HEK293 (cell line): ENCODE results near the gene MORC4.

Experiments
- CTCF ChIA-PET: fragments of 350-600 bp; formaldehyde crosslinking; extraction: SDS; loops from one replicate; lab custom pipeline; 2021; ENCODE audit warnings: antibody characterized with exemption; lab: Yijun Ruan, JAX
- POLR2A ChIA-PET: fragments of 300-600 bp; formaldehyde crosslinking; extraction: SDS; loops from one replicate; lab custom pipeline; 2020; ENCODE audit warnings: antibody characterized with exemption, inconsistent platforms; lab: Yijun Ruan, JAX
- H3K27ac ChIP-seq: fragments of 200-500 bp; sonication (Bioruptor generic); 2 replicates; pipeline ENCODE4 v1.5.1; 2014; ENCODE audit warnings: low read depth, low read length, control low read depth, inconsistent platforms; ENCODE audit errors: extremely low read depth
- H3K36me3 ChIP-seq, 2 experiments: fragments of 200-500 bp in 1 of 2; sonication (Bioruptor generic) in 1 of 2; 1 replicate in 1 of 2; 2 replicates in 1 of 2; pipeline ENCODE4 v1.5.1; 2014 to 2017; ENCODE audit warnings: inconsistent platforms in 2 of 2, low read length in 2 of 2; ENCODE audit not compliant: control insufficient read depth in 2 of 2, insufficient read depth in 1 of 2
- H3K4me1 ChIP-seq: fragments of 200-500 bp; sonication (Bioruptor generic); 2 replicates; pipeline ENCODE4 v1.5.1; 2014; ENCODE audit warnings: mild to moderate bottlenecking, low read length, inconsistent platforms; ENCODE audit not compliant: control insufficient read depth, insufficient read depth
- H3K4me3 ChIP-seq: 2 replicates; pipeline ENCODE4 v1.5.1; 2011; ENCODE audit warnings: low read depth, mild to moderate bottlenecking, control low read depth, low read length, moderate library complexity
- H3K9me3 ChIP-seq: fragments of 200-500 bp; sonication (Bioruptor generic); 2 replicates; pipeline ENCODE4 v1.5.1; 2014; ENCODE audit warnings: low read depth, low read length, inconsistent platforms; ENCODE audit not compliant: control insufficient read depth, insufficient read depth
- ZBTB20 ChIP-seq: fragments of 450-650 bp; formaldehyde crosslinking; IDR thresholded peaks from 2 replicates; pipeline ENCODE4 v1.5.1; 2016; ENCODE audit warnings: missing biosample characterization, missing genetic modification characterization
- ZBTB7A ChIP-seq: fragments of 450-650 bp; formaldehyde crosslinking; IDR thresholded peaks from 2 replicates; pipeline ENCODE4 v1.5.1; 2016; ENCODE audit warnings: low read depth, missing biosample characterization, missing genetic modification characterization
- ZFP41 ChIP-seq: fragments of 450-650 bp; formaldehyde crosslinking; IDR thresholded peaks from 2 replicates; pipeline ENCODE4 v1.5.1; 2016; ENCODE audit warnings: missing biosample characterization, missing genetic modification characterization, borderline replicate concordance
- ZNF10 ChIP-seq: fragments of 450-650 bp; formaldehyde crosslinking; IDR thresholded peaks from 2 replicates; pipeline ENCODE4 v1.5.1; 2017; ENCODE audit warnings: missing biosample characterization, missing genetic modification characterization
- ZNF274 ChIP-seq, 2 experiments: fragments of 200-500 bp in 1 of 2; fragments of 450-650 bp in 1 of 2; sonication (Bioruptor generic) in 1 of 2; formaldehyde crosslinking in 1 of 2; IDR thresholded peaks; 2 replicates each; pipeline versions ENCODE4 v1.5.1 to v1.6.1; 2014 to 2016; ENCODE audit warnings: borderline replicate concordance in 1 of 2, inconsistent platforms in 1 of 2, low read length in 1 of 2, missing biosample characterization in 1 of 2, missing genetic modification characterization in 1 of 2
- ZNF302 ChIP-seq: fragments of 450-650 bp; formaldehyde crosslinking; IDR thresholded peaks from 2 replicates; pipeline ENCODE4 v1.5.1; 2016; ENCODE audit warnings: missing biosample characterization, missing genetic modification characterization, low read depth
- ZNF341 ChIP-seq: fragments of 450-650 bp; formaldehyde crosslinking; IDR thresholded peaks from 2 replicates; pipeline ENCODE4; 2016; ENCODE audit warnings: low read depth, missing biosample characterization, missing genetic modification characterization
- ZNF426 ChIP-seq: fragments of 450-650 bp; formaldehyde crosslinking; IDR thresholded peaks from 2 replicates; pipeline ENCODE4 v1.5.1; 2017; ENCODE audit warnings: missing biosample characterization, missing genetic modification characterization, mild to moderate bottlenecking, inconsistent platforms, moderate library complexity
- ZNF518A ChIP-seq: fragments of 450-650 bp; formaldehyde crosslinking; conservative IDR thresholded peaks from 2 replicates; pipeline ENCODE4 v1.5.1; 2016; ENCODE audit warnings: low read depth, missing biosample characterization, missing genetic modification characterization
- ZNF624 ChIP-seq: fragments of 450-650 bp; formaldehyde crosslinking; IDR thresholded peaks from 2 replicates; pipeline ENCODE4 v1.5.1; 2017; ENCODE audit warnings: missing biosample characterization, missing genetic modification characterization
- ZNF629 ChIP-seq: fragments of 450-650 bp; formaldehyde crosslinking; IDR thresholded peaks from 2 replicates; pipeline ENCODE4 v1.5.1; 2017; ENCODE audit warnings: missing biosample characterization, missing genetic modification characterization
- ZNF645 ChIP-seq: fragments of 450-650 bp; formaldehyde crosslinking; IDR thresholded peaks from 2 replicates; pipeline ENCODE4; 2016; ENCODE audit warnings: missing biosample characterization, missing genetic modification characterization
- ZNF791 ChIP-seq: fragments of 450-650 bp; formaldehyde crosslinking; IDR thresholded peaks from 2 replicates; pipeline ENCODE4 v1.5.1; 2016; ENCODE audit warnings: missing biosample characterization, missing genetic modification characterization
- TF ChIP-seq, protein P1 (sequence below): fragments of 450-650 bp; formaldehyde crosslinking; IDR thresholded peaks from 2 replicates; pipeline ENCODE4 v1.5.1; 2016; ENCODE audit warnings: missing biosample characterization, missing genetic modification characterization
- TF ChIP-seq, protein P2 (sequence below): fragments of 450-650 bp; formaldehyde crosslinking; IDR thresholded peaks from 2 replicates; pipeline ENCODE4 v1.5.1; 2017; ENCODE audit warnings: missing biosample characterization, missing genetic modification characterization
- TF ChIP-seq, protein P3 (sequence below): fragments of 450-650 bp; formaldehyde crosslinking; optimal IDR thresholded peaks from 2 replicates; pipeline ENCODE3; 2016; ENCODE audit warnings: missing biosample characterization, mild to moderate bottlenecking, missing genetic modification characterization
- TF ChIP-seq, protein P4 (sequence below): fragments of 450-650 bp; formaldehyde crosslinking; IDR thresholded peaks from 2 replicates; pipeline ENCODE4 v1.5.1; 2016; ENCODE audit warnings: missing biosample characterization, missing genetic modification characterization
- TF ChIP-seq, protein P5 (sequence below): fragments of 450-650 bp; formaldehyde crosslinking; IDR thresholded peaks from 2 replicates; pipeline ENCODE4 v1.5.1; 2016; ENCODE audit warnings: missing biosample characterization, missing genetic modification characterization

The MORC4 gene

DNA sequence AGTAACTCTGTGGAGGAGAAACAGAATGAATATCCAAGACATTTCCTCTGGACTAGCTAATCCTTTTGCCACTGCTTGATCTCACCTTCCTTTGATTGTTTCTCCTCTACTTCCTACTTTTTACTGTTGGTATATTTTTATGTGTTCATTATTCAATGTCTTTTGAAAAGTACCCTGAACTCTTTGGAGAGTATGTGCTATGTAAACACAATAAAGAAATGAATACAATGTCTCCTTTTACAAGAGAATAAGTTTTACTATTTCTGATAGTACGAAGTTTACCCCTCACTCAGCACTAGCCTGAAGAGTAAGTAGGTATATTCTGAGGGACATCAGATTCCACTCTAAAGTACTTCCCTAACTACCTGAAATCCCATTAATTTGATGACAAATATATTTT is 59.9 kb downstream of the MORC4 start:
- no peak overlapping the region for H3K4me3 ChIP-seq
- H3K36me3 ChIP-seq, result peaks cover 15 to 78% of the 10 kb centered on the region in 2 experiments; a peak in 2 of 3 replicates
- H3K4me1 ChIP-seq, result no peaks in the 10 kb centered on the region
- ChIA-PET POLR2A (no interaction called here), CTCF (interaction anchor here (1.0 kb wide), 1 partner anchor 46 kb away, joined by 3 read pairs; no protein-coding TSS in a partner anchor)
- TF ChIP-seq ZBTB20, result no peak
- no peak for TF ChIP-seq ZFP41
- TF ChIP-seq, protein P1, sequence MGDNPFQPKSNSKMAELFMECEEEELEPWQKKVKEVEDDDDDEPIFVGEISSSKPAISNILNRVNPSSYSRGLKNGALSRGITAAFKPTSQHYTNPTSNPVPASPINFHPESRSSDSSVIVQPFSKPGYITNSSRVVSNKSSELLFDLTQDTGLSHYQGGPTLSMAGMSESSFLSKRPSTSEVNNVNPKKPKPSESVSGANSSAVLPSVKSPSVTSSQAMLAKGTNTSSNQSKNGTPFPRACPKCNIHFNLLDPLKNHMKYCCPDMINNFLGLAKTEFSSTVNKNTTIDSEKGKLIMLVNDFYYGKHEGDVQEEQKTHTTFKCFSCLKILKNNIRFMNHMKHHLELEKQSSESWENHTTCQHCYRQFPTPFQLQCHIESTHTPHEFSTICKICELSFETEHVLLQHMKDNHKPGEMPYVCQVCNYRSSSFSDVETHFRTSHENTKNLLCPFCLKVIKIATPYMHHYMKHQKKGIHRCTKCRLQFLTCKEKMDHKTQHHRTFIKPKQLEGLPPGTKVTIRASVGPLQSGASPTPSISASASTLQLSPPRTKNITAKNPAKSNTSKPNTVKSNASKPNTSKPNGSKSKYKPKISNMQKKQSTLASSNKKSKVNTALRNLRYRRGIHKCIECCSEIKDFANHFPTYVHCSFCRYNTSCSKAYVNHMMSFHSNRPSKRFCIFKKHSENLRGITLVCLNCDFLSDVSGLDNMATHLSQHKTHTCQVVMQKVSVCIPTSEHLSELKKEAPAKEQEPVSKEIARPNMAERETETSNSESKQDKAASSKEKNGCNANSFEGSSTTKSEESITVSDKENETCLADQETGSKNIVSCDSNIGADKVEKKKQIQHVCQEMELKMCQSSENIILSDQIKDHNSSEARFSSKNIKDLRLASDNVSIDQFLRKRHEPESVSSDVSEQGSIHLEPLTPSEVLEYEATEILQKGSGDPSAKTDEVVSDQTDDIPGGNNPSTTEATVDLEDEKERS (tag by site-specific recombination), result no peak
- TF ChIP-seq ZBTB7A (tag by site-specific recombination), result no peak
- TF ChIP-seq, protein P2, sequence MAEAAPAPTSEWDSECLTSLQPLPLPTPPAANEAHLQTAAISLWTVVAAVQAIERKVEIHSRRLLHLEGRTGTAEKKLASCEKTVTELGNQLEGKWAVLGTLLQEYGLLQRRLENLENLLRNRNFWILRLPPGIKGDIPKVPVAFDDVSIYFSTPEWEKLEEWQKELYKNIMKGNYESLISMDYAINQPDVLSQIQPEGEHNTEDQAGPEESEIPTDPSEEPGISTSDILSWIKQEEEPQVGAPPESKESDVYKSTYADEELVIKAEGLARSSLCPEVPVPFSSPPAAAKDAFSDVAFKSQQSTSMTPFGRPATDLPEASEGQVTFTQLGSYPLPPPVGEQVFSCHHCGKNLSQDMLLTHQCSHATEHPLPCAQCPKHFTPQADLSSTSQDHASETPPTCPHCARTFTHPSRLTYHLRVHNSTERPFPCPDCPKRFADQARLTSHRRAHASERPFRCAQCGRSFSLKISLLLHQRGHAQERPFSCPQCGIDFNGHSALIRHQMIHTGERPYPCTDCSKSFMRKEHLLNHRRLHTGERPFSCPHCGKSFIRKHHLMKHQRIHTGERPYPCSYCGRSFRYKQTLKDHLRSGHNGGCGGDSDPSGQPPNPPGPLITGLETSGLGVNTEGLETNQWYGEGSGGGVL (tag by site-specific recombination), result no peak
- TF ChIP-seq ZNF426 (tag by site-specific recombination), result no peak
- TF ChIP-seq, protein P3, sequence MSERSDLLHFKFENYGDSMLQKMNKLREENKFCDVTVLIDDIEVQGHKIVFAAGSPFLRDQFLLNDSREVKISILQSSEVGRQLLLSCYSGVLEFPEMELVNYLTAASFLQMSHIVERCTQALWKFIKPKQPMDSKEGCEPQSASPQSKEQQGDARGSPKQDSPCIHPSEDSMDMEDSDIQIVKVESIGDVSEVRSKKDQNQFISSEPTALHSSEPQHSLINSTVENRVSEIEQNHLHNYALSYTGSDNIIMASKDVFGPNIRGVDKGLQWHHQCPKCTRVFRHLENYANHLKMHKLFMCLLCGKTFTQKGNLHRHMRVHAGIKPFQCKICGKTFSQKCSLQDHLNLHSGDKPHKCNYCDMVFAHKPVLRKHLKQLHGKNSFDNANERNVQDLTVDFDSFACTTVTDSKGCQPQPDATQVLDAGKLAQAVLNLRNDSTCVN (tag by site-specific recombination), result no peak
- TF ChIP-seq ZNF10 (tag by site-specific recombination), result no peak
- H3K9me3 ChIP-seq, result no peaks in the 10 kb centered on the region
- H3K27ac ChIP-seq, result no peak overlapping the region

DNA sequence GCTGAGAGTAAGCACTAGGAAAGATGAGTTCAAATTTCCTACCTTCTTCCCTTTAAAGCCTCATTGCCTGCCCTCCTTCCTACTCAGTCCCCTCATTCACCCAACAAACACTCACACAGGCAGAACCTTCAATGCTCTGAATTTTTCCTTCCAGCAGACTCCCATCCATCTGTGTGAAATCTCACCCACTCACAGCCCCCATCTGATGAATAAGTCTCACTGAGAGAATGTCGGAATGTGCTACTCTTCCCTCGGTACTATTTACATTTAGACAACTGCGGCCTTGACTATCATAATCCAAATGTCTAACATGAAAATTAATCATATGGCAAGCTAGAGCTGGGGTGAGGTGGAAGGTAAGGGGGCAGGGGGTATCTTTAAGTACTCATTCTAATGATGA is 60.4 kb downstream of the MORC4 start:
- POLR2A ChIA-PET, result no interaction called here
- Histone ChIP-seq H3K9me3 (no peaks in the 10 kb centered on the region), H3K27ac (no peak overlapping the region), H3K4me1 (no peaks in the 10 kb centered on the region), H3K36me3 (peaks cover 15 to 78% of the 10 kb centered on the region in 2 experiments; a peak in 2 of 3 replicates), H3K4me3 (no peak overlapping the region)
- CTCF ChIA-PET, result interaction anchor here (1.0 kb wide), 1 partner anchor 45 kb away, joined by 3 read pairs; no protein-coding TSS in a partner anchor
- no peak for TF ChIP-seq ZNF274 (IDR thresholded peaks at IDR 0.05; ENCODE audit: low read length)
- no peak for TF ChIP-seq ZNF274 (tag by site-specific recombination; IDR thresholded peaks at IDR 0.05; ENCODE audit: borderline replicate concordance)
- no peak for TF ChIP-seq ZNF645
- TF ChIP-seq ZNF518A (tag by site-specific recombination), result no peak
- TF ChIP-seq, protein P4, sequence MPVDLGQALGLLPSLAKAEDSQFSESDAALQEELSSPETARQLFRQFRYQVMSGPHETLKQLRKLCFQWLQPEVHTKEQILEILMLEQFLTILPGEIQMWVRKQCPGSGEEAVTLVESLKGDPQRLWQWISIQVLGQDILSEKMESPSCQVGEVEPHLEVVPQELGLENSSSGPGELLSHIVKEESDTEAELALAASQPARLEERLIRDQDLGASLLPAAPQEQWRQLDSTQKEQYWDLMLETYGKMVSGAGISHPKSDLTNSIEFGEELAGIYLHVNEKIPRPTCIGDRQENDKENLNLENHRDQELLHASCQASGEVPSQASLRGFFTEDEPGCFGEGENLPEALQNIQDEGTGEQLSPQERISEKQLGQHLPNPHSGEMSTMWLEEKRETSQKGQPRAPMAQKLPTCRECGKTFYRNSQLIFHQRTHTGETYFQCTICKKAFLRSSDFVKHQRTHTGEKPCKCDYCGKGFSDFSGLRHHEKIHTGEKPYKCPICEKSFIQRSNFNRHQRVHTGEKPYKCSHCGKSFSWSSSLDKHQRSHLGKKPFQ (tag by site-specific recombination), result no peak
- no peak for TF ChIP-seq ZNF629
- TF ChIP-seq, protein P5, sequence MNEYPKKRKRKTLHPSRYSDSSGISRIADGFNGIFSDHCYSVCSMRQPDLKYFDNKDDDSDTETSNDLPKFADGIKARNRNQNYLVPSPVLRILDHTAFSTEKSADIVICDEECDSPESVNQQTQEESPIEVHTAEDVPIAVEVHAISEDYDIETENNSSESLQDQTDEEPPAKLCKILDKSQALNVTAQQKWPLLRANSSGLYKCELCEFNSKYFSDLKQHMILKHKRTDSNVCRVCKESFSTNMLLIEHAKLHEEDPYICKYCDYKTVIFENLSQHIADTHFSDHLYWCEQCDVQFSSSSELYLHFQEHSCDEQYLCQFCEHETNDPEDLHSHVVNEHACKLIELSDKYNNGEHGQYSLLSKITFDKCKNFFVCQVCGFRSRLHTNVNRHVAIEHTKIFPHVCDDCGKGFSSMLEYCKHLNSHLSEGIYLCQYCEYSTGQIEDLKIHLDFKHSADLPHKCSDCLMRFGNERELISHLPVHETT (tag by site-specific recombination), result no peak
- TF ChIP-seq ZNF302 (tag by site-specific recombination), result no peak
- TF ChIP-seq ZNF624 (tag by site-specific recombination), result no peak
- TF ChIP-seq ZNF341 (tag by site-specific recombination), result no peak
- TF ChIP-seq ZNF791 (tag by site-specific recombination), result no peak
